Activated naive CD8-positive, alpha-beta T cell treated with anti-CD3 and anti-CD28 coated beads for 36 hours (primary cell): ENCODE data around the gene RPL26. TPM values are rescaled to one million over a fixed set of nuclear protein-coding genes. Genes with fewer than 3 reads are reported as not detected.

Experiments used
- DNase-seq: peaks from one replicate; pipeline ENCODE4 v3.0.0; 2021
- H3K27ac Mint-ChIP-seq: one replicate; pipeline ENCODE4 v1.8.0; 2022; ENCODE audit warnings: mild to moderate bottlenecking, moderate library complexity, mixed read lengths
- H3K27me3 Mint-ChIP-seq: one replicate; pipeline ENCODE4 v1.8.0; 2022; ENCODE audit warnings: mild to moderate bottlenecking, mixed read lengths
- H3K36me3 Mint-ChIP-seq: one replicate; pipeline ENCODE4 v1.8.0; 2021; ENCODE audit warnings: mild to moderate bottlenecking, mixed read lengths
- H3K4me1 Mint-ChIP-seq: one replicate; pipeline ENCODE4 v1.8.0; 2021; ENCODE audit warnings: mixed read lengths
- H3K4me3 Mint-ChIP-seq: one replicate; pipeline ENCODE4 v1.8.0; 2022; ENCODE audit warnings: mild to moderate bottlenecking, moderate library complexity, mixed read lengths
- H3K9me3 Mint-ChIP-seq: one replicate; pipeline ENCODE4 v1.8.0; 2022; ENCODE audit warnings: mixed read lengths
- total RNA-seq, 2 experiments: library from RNA; stranded (reverse); gene quantifications; one replicate each; pipeline ENCODE4 v1.2.3, GENCODE V29; 2021

RPL26 gene
- total RNA-seq, 2 experiments from 2014 or later, result 2,835 to 2,863 TPM

DNA sequence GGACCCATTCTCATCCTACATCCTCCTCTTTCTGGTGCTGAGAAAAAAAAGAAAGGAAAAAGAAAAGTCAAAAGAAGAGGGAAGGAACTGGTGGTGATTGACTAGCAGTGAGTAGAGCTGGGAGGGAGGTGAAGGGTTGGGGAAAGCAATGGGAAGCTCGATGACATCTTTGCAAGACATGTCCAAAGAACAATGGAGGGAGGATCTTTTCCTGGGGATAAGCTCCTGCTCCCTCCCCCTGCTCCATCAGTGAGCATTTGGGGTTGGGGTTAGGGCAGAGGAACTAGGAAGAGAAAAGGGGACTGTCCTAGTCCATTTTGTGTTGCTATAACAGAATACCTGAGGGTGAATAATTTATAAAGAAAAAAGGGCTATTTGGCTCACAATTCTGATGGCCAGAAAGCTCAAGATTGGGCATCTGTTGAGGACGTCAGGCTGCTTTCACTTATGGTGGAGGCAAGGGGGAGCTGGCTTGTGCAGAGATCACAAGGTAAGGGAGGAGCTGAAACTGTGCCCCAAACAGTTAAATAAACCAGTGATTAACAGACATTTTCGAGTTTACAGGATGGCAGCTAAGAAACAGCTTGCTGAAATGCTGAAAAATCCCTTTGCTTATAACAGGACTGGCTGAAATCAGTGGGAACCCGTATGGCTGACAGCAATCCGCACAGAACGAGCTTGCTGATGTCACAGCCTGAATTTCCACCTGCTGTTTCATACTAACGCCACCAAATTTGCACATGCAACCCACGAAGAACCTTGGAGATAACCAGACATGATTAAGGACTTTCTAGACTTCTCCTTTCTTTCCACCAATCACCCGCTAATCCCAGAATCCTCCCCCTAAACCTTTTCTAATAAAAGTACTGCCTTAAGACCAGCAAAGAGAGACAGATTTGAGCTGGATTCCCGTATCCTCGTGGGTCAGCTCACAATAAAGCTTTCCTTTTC, 44.9 kb downstream of the RPL26 start:
- peak overlapping the region; percentile 12 for H3K4me3 Mint-ChIP-seq
- peaks cover 13% of the 10 kb centered on the region for H3K4me1 Mint-ChIP-seq
- no peaks in the 10 kb centered on the region for H3K9me3 Mint-ChIP-seq
- no peaks in the 10 kb centered on the region for H3K36me3 Mint-ChIP-seq
- no peak for DNase-seq
- H3K27me3 Mint-ChIP-seq, result peaks cover 10% of the 10 kb centered on the region
- peak overlapping the region; percentile 16 for H3K27ac Mint-ChIP-seq

DNA sequence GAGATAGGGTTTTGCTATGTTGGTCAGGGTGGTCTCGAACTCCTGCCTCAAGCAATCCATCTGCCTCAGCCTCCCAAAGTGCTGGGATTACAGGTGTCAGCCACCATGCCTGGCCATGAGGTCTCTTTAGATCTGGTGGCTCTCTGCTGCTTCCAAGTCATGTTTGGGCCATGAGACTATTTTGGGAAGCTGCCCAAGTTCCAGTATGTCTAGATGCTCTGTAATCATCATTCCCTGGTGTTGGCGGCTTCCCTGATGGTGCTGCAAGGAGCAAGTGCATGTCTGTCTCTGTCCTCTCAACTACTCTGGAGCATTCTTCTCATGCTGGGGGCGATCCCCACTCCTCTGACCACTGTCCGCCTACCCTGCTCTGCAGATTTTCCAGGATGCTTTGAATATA, 49.7 kb downstream of the RPL26 start:
- H3K4me1 Mint-ChIP-seq, result peaks cover 7% of the 10 kb centered on the region
- H3K27ac Mint-ChIP-seq, result no peak overlapping the region
- no peaks in the 10 kb centered on the region for H3K9me3 Mint-ChIP-seq

DNA sequence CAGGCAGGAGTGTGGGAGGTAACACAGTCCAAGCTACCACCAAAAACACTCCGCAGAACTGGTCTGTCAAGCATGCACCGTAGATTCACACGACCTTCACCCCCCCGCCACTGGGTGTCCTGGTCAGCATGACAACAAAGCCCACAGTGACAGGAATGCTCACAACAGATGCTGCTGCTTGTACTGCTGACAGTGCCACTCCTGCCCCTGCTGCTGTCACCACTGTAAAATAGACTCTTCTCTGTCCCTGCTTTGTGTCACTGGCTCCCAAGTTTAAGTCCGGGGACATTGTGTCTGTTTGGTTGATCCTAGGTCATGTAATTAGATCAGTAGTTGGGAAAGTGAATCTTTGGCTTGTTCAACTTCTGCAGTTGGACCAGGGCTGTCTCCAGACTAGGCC, 50.3 kb downstream of the RPL26 start:
- no peaks in the 10 kb centered on the region for H3K36me3 Mint-ChIP-seq
- no peak for DNase-seq
- no peaks in the 10 kb centered on the region for H3K9me3 Mint-ChIP-seq
- H3K27ac Mint-ChIP-seq, result no peak overlapping the region
- H3K27me3 Mint-ChIP-seq, result peaks cover 19% of the 10 kb centered on the region
- H3K4me3 Mint-ChIP-seq, result no peak overlapping the region
- peaks cover 1% of the 10 kb centered on the region for H3K4me1 Mint-ChIP-seq

More for the DNA sequence above, 49.7 kb downstream of the RPL26 start:
- Mint-ChIP-seq H3K4me3 (no peak overlapping the region), H3K36me3 (no peaks in the 10 kb centered on the region), H3K27me3 (peaks cover 16% of the 10 kb centered on the region)
- DNase-seq, result no peak

DNA sequence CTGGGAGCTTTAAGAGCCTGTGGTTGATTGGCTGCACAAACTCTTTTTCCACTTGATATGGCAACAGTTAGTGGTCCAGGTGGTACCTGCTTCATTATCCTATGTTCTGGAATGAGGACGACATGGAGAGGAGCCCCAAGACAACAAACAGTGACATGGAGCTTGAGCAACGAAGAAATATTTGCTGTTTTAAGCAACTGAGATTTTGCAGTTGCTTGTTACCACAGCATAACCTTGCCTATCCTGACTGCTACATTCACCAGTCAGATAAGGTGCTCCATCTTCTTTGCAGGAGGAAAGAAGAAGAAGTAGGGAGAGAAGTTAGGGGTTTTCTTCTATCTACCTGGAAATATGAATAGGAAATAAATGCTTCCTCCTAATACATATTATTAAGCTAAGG, 50.9 kb downstream of the RPL26 start:
- no peaks in the 10 kb centered on the region for H3K9me3 Mint-ChIP-seq
- peaks cover 21% of the 10 kb centered on the region for H3K27me3 Mint-ChIP-seq
- H3K4me1 Mint-ChIP-seq, result peaks cover under 1% of the 10 kb centered on the region
- H3K27ac Mint-ChIP-seq, result no peak overlapping the region
- DNase-seq, result no peak
- no peak overlapping the region for H3K4me3 Mint-ChIP-seq
- no peaks in the 10 kb centered on the region for H3K36me3 Mint-ChIP-seq

Other genes starting within 250 kb of the RPL26 start
- 10 to 100 TPM; 55.7 to 56.1 TPM for gene PER1, start 230.8 kb downstream of the RPL26 start, total RNA-seq
- 10 to 100 TPM; 27.7 to 28.4 TPM for gene VAMP2, start 220.2 kb downstream of the RPL26 start, total RNA-seq
- gene TMEM107, start 206.8 kb downstream of the RPL26 start, total RNA-seq, result 10 to 100 TPM; 26.0 to 26.3 TPM
- gene BORCS6, start 193.0 kb downstream of the RPL26 start, total RNA-seq, result 1 to 10 TPM; 5.1 to 5.2 TPM
- gene AURKB, start 172.6 kb downstream of the RPL26 start, total RNA-seq, result 100 to 1,000 TPM; 177 to 181 TPM
- gene CTC1, start 135.1 kb downstream of the RPL26 start, total RNA-seq, result 10 to 100 TPM; 45.4 to 45.7 TPM
- gene PFAS, start 133.9 kb downstream of the RPL26 start, total RNA-seq, result 100 to 1,000 TPM; 187 to 192 TPM
- gene RANGRF, start 94.5 kb downstream of the RPL26 start, total RNA-seq, result 10 to 100 TPM; 55.1 to 55.3 TPM
- 1 to 10 TPM; 1.4 to 2.1 TPM for gene SLC25A35, start 87.8 kb downstream of the RPL26 start, total RNA-seq
- gene ARHGEF15, start 73.0 kb downstream of the RPL26 start, total RNA-seq, result not detected
- gene ODF4, start 43.4 kb downstream of the RPL26 start, total RNA-seq, result not detected
- gene RNF222, start 14.6 kb upstream of the RPL26 start, total RNA-seq, result under 1 TPM; 0.14 to 0.22 TPM
- gene NDEL1, start 52.7 kb upstream of the RPL26 start, total RNA-seq, result 10 to 100 TPM; 37.5 to 47.8 TPM
- gene MYH10, start 247.5 kb upstream of the RPL26 start, total RNA-seq, result 10 to 100 TPM; 20.1 to 22.3 TPM